OCI-LY3 (cell line): Measurements from ENCODE around the gene AFTPH.

ENCODE experiments used
- H2AFZ ChIP-seq: fragments of 200-600, 300-600 bp; shearing (Covaris generic); 2 replicates; pipeline ENCODE4 v1.6.0; 2014; ENCODE audit warnings: antibody characterized with exemption, low read depth, low read length
- H3K27ac ChIP-seq: fragments of 200-600, 300-600 bp; sonication (generic); 2 replicates; pipeline ENCODE4 v1.5.1; 2014; ENCODE audit warnings: mild to moderate bottlenecking, low read length, moderate library complexity, mixed read lengths
- H3K27me3 ChIP-seq: fragments of 200-600, 300-600 bp; sonication (generic); 2 replicates; pipeline ENCODE4 v1.6.1; 2014; ENCODE audit warnings: low read depth, low read length, mixed read lengths
- H3K36me3 ChIP-seq: fragments of 200-600, 300-600 bp; sonication (generic); replicated peaks from 2 replicates; pipeline ENCODE3; 2014; ENCODE audit warnings: low read depth, low read length, mixed read lengths
- H3K4me1 ChIP-seq: fragments of 300-600, 200-600 bp; sonication (generic); 2 replicates; pipeline ENCODE4 v1.6.1; 2014; ENCODE audit warnings: low read length, mixed read lengths
- H3K4me2 ChIP-seq: fragments of 200-600, 300-600 bp; sonication (generic); 2 replicates; pipeline ENCODE4 v1.6.1; 2014; ENCODE audit warnings: low read length, mixed read lengths
- H3K4me3 ChIP-seq: fragments of 300-600, 200-600 bp; sonication (generic); 2 replicates; pipeline ENCODE4 v1.5.1; 2014; ENCODE audit warnings: antibody characterized with exemption, mild to moderate bottlenecking, low read length, moderate library complexity
- H3K79me2 ChIP-seq: fragments of 300-600, 200-600 bp; shearing (Covaris generic); 2 replicates; pipeline ENCODE4 v1.6.1; 2014; ENCODE audit warnings: mild to moderate bottlenecking, low read length, mixed read lengths
- H3K9ac ChIP-seq: fragments of 300-600, 200-600 bp; shearing (Covaris generic); 2 replicates; pipeline ENCODE4 v1.6.0; 2014; ENCODE audit warnings: mild to moderate bottlenecking, low read length, moderate library complexity
- H3K9me3 ChIP-seq: fragments of 200-600, 300-600 bp; shearing (Covaris generic); 2 replicates; pipeline ENCODE4 v1.6.1; 2014; ENCODE audit warnings: low read length, mixed read lengths; ENCODE audit not compliant: insufficient read depth
- H4K20me1 ChIP-seq: fragments of 200-600, 300-600 bp; sonication (generic); 2 replicates; pipeline ENCODE4 v1.6.1; 2016; ENCODE audit warnings: low read length, mixed read lengths; ENCODE audit not compliant: insufficient read depth
- CTCF ChIP-seq: fragments of 200-600, 300-600 bp; sonication (generic); IDR thresholded peaks from 2 replicates; pipeline ENCODE4 v1.5.1; 2014; ENCODE audit warnings: antibody characterized with exemption, low read length, low read depth
- EZH2phosphoT487 ChIP-seq: fragments of 200-600 bp; shearing (Covaris generic); IDR thresholded peaks from 2 replicates; pipeline ENCODE4 v1.6.1; 2018; ENCODE audit warnings: antibody characterized with exemption, mixed run types, low read depth

AFTPH gene

DNA sequence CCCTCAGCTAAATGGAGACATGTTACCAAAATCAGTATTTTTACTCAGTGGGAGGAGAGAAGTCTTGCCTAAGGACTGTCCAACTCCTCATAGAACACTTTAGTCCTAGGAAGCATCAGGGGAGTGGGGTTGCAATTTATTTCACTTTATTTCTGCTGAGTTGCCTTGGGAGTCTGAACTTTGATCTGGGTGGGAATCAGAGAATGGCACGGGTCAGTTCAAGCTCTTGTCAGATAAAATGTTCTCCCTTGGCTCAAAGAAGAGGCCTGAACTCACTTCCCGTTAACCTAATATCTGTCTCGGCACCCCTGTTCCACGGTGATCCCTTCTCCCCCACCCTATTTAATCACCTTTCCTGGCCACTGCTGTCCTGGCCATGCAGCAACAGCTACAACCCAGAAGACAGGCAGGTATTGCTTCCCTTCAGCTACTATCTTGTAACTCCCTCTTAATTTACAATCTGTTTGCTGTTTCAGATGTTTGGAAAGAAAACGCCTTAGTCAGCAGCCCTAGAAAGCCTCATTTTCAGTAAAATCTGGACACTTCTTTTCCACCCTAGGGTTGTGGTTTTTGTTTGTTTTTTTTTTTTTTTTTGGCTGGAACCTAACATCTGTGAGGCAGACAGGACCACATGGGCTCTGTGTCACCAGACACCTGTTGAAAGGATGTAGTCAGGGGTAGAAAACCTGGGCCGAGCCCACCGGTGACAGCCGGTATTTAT lies 77.1 kb downstream of the AFTPH start:
- H2AFZ ChIP-seq, result no peak overlapping the region
- H3K36me3 ChIP-seq, result no peaks in the 10 kb centered on the region
- no peak overlapping the region for H3K4me3 ChIP-seq
- H3K9ac ChIP-seq, result no peak overlapping the region
- TF ChIP-seq CTCF, result no peak
- TF ChIP-seq EZH2phosphoT487, result no peak
- no peak overlapping the region for H3K4me2 ChIP-seq
- no peak overlapping the region for H3K27ac ChIP-seq
- H3K79me2 ChIP-seq, result no peaks in the 10 kb centered on the region
- H3K9me3 ChIP-seq, result no peaks in the 10 kb centered on the region
- no peaks in the 10 kb centered on the region for H4K20me1 ChIP-seq
- H3K27me3 ChIP-seq, result no peaks in the 10 kb centered on the region
- peaks cover 11% of the 10 kb centered on the region for H3K4me1 ChIP-seq

- H3K9me3 ChIP-seq, result no peaks in the 10 kb centered on the region
- no peaks in the 10 kb centered on the region for H3K27me3 ChIP-seq
- H3K36me3 ChIP-seq, result no peaks in the 10 kb centered on the region
- no peak overlapping the region for H2AFZ ChIP-seq
- TF ChIP-seq EZH2phosphoT487, result no peak
- TF ChIP-seq CTCF, result no peak
- no peaks in the 10 kb centered on the region for H3K79me2 ChIP-seq
- no peak overlapping the region for H3K27ac ChIP-seq
- H3K4me1 ChIP-seq, result peaks cover 17% of the 10 kb centered on the region
- no peak overlapping the region for H3K9ac ChIP-seq
- H3K4me3 ChIP-seq, result no peak overlapping the region
- H3K4me2 ChIP-seq, result no peak overlapping the region
- H4K20me1 ChIP-seq, result no peaks in the 10 kb centered on the region
Observed at GRCh38 chr2:64601785-64602391, 77.8 kb downstream of the AFTPH start.

- TF ChIP-seq EZH2phosphoT487, result no peak
- no peak for TF ChIP-seq CTCF
- Histone ChIP-seq H3K79me2 (no peaks in the 10 kb centered on the region), H3K9ac (no peak overlapping the region), H3K4me2 (no peak overlapping the region), H3K27ac (no peak overlapping the region), H3K36me3 (no peaks in the 10 kb centered on the region), H2AFZ (no peak overlapping the region), H3K4me3 (no peak overlapping the region), H3K27me3 (no peaks in the 10 kb centered on the region), H3K9me3 (no peaks in the 10 kb centered on the region), H3K4me1 (peaks cover 20% of the 10 kb centered on the region), H4K20me1 (no peaks in the 10 kb centered on the region)
Observed at GRCh38 chr2:64602436-64602835, 78.3 kb downstream of the AFTPH start.

DNA sequence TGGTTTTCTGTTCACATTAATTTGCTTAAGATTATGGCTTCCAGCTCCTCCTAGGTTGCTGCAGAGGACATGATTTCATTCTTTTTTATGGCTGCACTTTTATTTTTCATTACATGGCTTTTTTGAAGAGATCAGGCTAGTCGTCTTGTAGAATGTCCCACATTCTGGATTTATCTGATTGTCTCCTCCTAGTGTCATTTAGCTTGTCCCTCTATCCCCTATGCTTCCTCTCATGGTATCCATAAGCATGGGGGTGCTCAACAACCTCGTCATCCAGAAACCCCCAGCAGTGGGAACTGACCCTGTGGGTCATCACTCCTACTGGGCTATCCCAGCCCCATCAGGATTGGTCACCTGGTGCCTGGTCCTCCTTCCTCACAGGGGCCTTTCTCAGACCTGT lies 80.0 kb downstream of the AFTPH start:
- TF ChIP-seq CTCF (no peak), EZH2phosphoT487 (no peak)
- H3K4me2 ChIP-seq, result no peak overlapping the region

More for the DNA sequence above, 80.0 kb downstream of the AFTPH start:
- Histone ChIP-seq H3K27ac (no peak overlapping the region), H2AFZ (no peak overlapping the region), H4K20me1 (no peaks in the 10 kb centered on the region), H3K4me3 (no peak overlapping the region), H3K27me3 (no peaks in the 10 kb centered on the region), H3K9me3 (no peaks in the 10 kb centered on the region), H3K4me1 (peaks cover 30% of the 10 kb centered on the region), H3K79me2 (no peaks in the 10 kb centered on the region), H3K36me3 (no peaks in the 10 kb centered on the region), H3K9ac (no peak overlapping the region)
